HG02840 (cell line): ENCODE data around the gene CHST3.
"Not testable (repeated sequence)": the region's sequence is repeated elsewhere in the genome, so short reads cannot be mapped to it uniquely, and the experiment has no call there.

Experiments used
- ATAC-seq: cut with Tn5 transposase; IDR thresholded peaks from one replicate; pipeline ENCODE4 v1.9.1; 2021; ENCODE audit warnings: mild to moderate bottlenecking, moderate library complexity, moderate number of reproducible peaks; ENCODE audit not compliant: unreplicated experiment, low FRiP score

The CHST3 gene

DNA sequence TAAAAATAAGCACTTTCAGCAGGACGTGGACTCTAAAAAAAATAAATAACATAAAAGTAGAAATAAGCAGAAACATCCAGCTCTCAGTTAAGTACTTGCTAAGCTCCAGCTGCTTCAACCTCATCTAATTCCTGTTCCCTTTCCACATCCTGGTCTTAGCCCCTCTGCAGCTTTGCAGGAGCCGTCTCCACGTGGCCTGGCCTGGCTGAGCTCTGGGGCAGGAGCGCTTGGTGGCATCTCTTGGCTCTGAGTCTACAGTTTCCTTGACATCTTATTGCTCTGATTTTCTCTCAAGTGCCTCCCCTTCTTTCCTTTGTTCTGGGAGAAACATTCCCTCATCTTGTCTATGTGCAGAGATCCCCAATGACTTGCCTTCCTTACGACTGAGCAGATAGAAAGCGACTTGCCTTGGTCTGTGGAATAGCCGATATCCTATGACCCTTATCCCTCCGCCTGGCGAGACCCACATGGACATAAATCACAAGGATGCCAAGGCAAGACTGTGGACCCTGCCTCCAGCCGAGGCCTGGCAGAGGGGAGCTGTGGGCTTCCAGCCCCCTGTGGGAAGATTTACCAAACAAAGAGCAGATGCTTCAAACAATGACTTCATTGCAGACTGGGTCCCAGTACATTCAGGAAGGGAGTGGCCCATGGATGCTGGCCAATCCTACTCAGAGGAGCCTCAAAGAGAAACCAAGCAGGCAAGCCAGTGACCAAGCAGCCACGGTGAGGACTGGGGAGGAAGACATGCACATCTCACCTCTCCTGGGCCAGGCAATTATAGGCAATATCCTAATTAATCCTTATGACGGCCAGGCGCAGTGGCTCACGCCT is 62.3 kb downstream of the CHST3 start:
- ATAC-seq: no peak

DNA sequence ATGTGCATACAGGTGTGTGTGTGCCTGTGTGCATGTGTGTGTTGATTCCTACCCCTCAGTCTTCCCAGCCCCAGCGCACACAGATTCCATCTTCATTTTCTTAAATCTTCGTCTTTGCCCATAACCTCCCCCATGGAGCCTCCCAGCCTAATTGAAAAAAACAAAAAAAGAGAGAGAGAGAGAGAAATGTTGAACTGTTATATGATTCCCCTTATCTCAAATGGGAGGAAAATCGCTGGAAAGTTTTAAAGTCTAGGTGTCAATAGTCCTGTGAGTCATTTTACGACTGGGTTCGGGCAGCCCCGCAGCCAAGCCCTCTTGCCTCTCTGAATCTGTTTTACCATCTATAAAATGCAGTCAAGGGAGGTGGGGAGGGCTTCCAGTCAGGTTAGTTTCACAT is 63.3 kb downstream of the CHST3 start:
- no peak for ATAC-seq

GRCh38 chr10:72029414-72029813 is 65.2 kb downstream of the CHST3 start:
- no peak for ATAC-seq

- no peak for ATAC-seq
Measured at GRCh38 chr10:72030762-72031543, 66.8 kb downstream of the CHST3 start.

DNA sequence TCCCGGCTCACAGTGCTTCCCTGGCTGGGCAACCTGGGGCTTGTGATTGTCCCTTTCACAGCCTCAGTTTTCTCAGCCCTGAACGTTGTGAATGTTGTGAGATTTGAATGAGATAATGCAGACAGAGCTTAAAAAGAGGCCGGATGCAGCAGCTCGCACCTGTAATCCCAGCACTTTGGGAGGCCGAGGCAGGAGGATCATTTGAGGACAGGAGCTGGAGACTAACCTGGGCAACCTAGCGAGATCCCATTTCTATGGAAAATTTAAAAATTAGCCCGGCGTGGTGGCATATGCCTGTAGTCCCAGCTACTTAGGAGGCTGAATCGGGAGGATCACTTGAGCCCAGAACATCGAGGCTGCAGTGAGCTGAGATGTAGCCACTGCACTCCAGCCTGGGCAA is 67.5 kb downstream of the CHST3 start:
- ATAC-seq: no peak

DNA sequence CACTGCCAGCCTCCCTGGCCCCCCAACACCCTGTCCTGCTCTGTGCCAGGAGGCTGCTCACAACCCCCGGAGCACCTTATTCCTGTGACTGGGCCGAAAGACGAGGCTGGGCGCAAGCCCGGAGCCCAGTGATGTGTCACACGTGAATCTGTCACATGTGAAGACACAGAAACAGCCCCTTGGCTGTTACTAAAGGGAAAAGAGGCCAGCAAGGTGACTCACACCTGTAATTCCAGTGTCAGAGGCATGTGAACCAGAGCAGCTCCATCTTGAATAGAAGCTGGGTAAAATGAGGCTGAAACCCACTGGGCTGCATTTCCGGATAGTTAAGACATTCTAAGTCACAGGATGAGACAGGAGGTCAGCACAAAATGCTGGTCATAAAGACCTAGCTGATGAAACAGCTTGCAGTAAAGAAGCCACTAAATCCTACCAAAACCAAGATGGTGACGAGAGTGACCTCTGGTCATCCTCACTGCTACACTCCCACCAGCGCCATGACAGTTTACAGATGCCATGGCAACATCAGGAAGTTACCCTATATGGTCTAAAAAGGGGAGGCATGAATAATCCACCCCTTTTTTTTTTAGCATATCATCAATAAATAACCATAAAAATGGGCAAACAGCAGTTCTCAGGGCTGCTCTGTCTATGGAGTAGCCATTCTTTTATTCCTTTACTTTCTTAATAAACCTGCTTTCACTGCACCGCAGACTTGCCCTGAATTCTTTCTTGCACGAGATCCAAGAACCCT is 68.4 kb downstream of the CHST3 start:
- not testable (repeated sequence) for ATAC-seq

- no peak for ATAC-seq
Measured at GRCh38 chr10:72034040-72034499, 69.9 kb downstream of the CHST3 start.

GRCh38 chr10:72034761-72035160 is 70.6 kb downstream of the CHST3 start:
- no peak for ATAC-seq

- ATAC-seq: no peak
Measured at GRCh38 chr10:72035252-72035887, 71.2 kb downstream of the CHST3 start.

GRCh38 chr10:72037266-72037665 is 73.1 kb downstream of the CHST3 start:
- ATAC-seq: no peak

DNA sequence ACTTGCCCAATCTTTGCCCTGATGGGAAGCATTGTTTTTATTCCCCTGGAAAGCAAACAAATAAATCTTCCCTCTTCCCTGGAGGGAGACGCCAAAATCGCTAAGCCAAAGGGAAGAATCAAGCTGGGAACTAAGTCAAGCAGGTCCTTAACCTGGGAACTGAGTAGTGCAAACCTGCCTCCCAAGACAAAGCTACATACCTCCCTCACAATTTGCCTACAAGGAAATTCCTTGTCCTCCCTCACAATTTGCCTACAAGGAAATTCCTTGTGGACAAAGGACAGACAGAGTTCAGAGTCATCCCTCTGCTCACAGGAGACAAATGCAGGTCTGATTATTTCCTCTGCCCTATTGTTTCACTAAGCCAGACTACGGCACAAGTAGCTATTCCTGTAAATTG is 73.6 kb downstream of the CHST3 start:
- ATAC-seq: no peak

DNA sequence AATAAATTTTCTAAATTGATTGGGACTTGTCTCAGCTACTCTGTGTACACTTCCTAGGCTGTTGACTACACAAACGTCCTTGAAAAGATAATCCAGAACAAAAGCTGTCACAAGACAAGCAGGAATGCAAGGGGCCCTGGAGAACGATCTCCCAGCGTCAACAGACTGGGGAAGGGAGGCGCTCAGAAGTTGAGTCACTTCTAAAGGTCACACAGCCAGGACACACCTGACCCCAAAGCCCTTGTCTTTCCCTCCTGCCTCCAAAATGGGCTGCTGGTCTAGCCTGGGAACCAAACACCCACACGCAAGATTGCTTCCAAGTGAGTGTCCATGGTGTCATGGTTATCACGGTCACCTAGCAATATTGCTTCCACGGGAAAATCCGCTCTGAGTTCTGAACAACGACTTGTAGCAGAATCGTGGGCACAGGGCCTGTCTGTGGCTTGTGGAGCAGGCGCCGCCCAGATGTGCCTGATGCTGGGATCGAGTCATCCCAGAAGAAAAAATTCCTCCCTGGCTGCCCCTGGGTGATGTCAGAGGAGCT is 74.3 kb downstream of the CHST3 start:
- no peak for ATAC-seq

GRCh38 chr10:72039377-72039776 is 75.2 kb downstream of the CHST3 start:
- ATAC-seq: no peak

- ATAC-seq: no peak
Measured at GRCh38 chr10:72041491-72041890, 77.3 kb downstream of the CHST3 start.

GRCh38 chr10:72043016-72043834 is 79.0 kb downstream of the CHST3 start:
- ATAC-seq: no peak

DNA sequence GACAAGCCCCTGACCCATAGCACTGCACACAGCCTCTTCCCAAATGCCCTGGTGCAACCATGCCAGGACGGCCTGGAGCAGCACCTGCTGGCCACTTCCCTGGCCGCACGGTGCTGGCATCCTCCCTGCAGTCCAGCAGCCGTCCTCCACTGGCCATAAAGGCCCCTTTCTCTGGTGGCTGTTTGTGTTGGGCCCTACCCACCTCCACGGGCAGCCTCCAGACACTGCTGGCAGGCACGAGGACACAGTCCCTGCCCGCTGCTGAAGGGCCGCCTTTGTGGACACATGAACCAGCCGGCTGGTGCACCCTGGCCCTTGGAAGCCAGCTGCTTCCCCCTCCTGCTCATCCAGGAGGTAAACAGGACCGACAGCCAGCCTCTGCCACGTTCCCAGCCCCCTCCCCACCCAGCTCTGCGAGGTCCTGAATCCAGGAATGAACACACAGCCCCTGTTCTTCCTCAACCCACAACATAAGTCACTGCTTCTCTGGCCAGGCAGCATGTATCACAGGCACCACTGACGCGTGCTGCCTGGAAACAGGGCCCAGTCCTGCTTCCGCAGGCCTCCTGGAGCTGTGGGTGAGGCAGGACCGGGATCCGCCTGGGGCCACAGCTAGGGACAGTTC is 80.3 kb downstream of the CHST3 start:
- no peak for ATAC-seq

DNA sequence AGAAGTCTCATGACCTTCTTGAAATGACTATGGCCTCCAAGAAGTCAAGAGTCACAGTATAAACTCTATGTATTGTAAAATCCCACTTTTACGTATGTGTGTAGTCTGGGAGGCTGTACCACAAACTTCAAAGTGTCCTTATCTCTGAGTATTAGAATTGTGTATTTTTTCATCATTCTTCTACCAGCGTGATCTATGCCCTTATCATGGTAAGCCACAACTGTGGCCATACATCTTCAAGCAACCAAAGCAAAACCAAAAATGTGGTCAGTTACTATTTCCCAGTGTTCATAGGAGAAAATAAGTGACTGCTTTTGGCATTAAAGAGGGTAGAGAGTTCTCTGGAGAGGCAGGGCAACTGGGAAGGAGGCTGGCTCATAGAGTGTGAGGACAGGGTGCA is 81.4 kb downstream of the CHST3 start:
- no peak for ATAC-seq

DNA sequence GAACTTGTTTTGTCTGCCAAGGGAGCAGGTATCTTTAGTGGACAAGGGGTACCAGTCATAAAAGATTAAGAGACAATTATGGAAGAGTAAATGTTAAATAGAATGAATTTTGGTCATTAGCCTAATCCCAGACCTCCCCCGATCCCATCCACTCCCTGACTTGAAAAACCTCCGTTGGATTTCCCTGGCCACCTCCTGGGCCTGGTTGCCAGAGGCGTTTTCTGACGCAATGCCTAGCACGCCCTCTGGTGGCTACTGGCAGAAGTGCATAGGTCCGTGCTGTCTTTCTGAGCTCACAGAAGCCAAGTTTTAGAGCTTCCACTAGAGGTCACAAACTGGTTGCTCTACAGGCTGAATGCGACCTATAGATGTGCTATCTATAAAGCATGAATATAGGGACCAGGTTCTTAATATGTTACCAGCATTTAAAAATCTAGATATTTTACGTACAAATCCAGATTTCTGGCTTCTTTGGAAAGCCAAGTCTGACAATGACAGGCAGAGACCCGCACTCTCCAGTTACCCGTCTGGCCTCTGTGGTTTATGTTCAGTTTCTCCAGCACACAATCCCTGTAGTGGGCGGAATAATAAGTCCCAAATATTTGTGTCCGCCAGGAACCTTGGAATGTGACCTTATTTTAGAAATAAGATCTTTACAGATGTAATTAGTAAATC is 84.4 kb downstream of the CHST3 start:
- no peak for ATAC-seq
